Uterus (tissue), 2 donors: ENCODE measurements around the gene FAM3B.

ENCODE experiments used
- CTCF ChIP-seq, 4 experiments: fragments of 200-600 bp in 2 of 4; fragments of 450-650 bp in 2 of 4; sonication (generic) in 2 of 4; IDR thresholded peaks; one replicate each; pipeline ENCODE4 v1.5.1; 2016 to 2019; ENCODE audit warnings: antibody characterized with exemption in 4 of 4, mild to moderate bottlenecking in 2 of 4, moderate library complexity in 1 of 4
- POLR2A ChIP-seq, 2 donors: fragments of 450-650 bp; IDR thresholded peaks; one replicate each; pipeline ENCODE4 v1.6.1; 2016; ENCODE audit warnings: antibody characterized with exemption in 2 of 2, mild to moderate bottlenecking in 1 of 2, moderate library complexity in 1 of 2

GRCh38 chr21:41337515-41337914 is 20.9 kb downstream of the FAM3B start:
- TF ChIP-seq CTCF (IDR thresholded peaks at IDR 0.05) (no peak), POLR2A (IDR thresholded peaks at IDR 0.05) (no peak)
